DMS 273 (cell line): Measurements from ENCODE around the gene ADARB1.
A peak's percentile ranks its signal among the peaks of the same experiment; 100 is the strongest.

ENCODE experiments used
- DNase-seq: peaks from one replicate; lab custom pipeline; 2025; ENCODE audit not compliant: unreplicated experiment; lab: John Stamatoyannopoulos, UW

The ADARB1 gene

GRCh38 chr21:45091550-45092322 lies 17.4 kb downstream of the ADARB1 start:
- DNase-seq: peak; percentile 85

- peak; percentile 31 for DNase-seq
Observed at GRCh38 chr21:45093035-45093532, 18.7 kb downstream of the ADARB1 start.

GRCh38 chr21:45094412-45094811 lies 20.0 kb downstream of the ADARB1 start:
- DNase-seq: no peak

GRCh38 chr21:45095505-45095904 lies 21.1 kb downstream of the ADARB1 start:
- no peak for DNase-seq

- DNase-seq: peak; percentile 38
Observed at GRCh38 chr21:45096217-45096616, 21.8 kb downstream of the ADARB1 start.

- DNase-seq: peak; percentile 65
Observed at GRCh38 chr21:45097827-45098387, 23.5 kb downstream of the ADARB1 start.

- peak; percentile 80 for DNase-seq
Observed at GRCh38 chr21:45098867-45099266, 24.5 kb downstream of the ADARB1 start.

- no peak for DNase-seq
Observed at GRCh38 chr21:45099571-45099970, 25.2 kb downstream of the ADARB1 start.

GRCh38 chr21:45100866-45101265 lies 26.5 kb downstream of the ADARB1 start:
- DNase-seq: no peak

GRCh38 chr21:45102391-45102932 lies 28.1 kb downstream of the ADARB1 start:
- DNase-seq: peak; percentile 16

GRCh38 chr21:45103971-45104520 lies 29.7 kb downstream of the ADARB1 start:
- DNase-seq: no peak

- peak; percentile 21 for DNase-seq
Observed at GRCh38 chr21:45104560-45104959, 30.2 kb downstream of the ADARB1 start.

- DNase-seq: no peak
Observed at GRCh38 chr21:45105906-45106485, 31.6 kb downstream of the ADARB1 start.

GRCh38 chr21:45108034-45108790 lies 33.8 kb downstream of the ADARB1 start:
- DNase-seq: no peak

- no peak for DNase-seq
Observed at GRCh38 chr21:45108808-45109781, 34.7 kb downstream of the ADARB1 start.

GRCh38 chr21:45109831-45110492 lies 35.6 kb downstream of the ADARB1 start:
- no peak for DNase-seq

- DNase-seq: no peak
Observed at GRCh38 chr21:45110873-45111624, 36.7 kb downstream of the ADARB1 start.

GRCh38 chr21:45111703-45112102 lies 37.3 kb downstream of the ADARB1 start:
- peak; percentile 34 for DNase-seq
